Limb (tissue), 2 donors: Measurements from ENCODE around the gene PLGLB2.
"Not testable (repeated sequence)": the region's sequence is repeated elsewhere in the genome, so short reads cannot be mapped to it uniquely, and the experiment has no call there.

Experiments
- DNase-seq, 2 donors: peaks; one replicate each; pipeline ENCODE4 v3.0.0-alpha.2; 2016; ENCODE audit errors: extremely low spot score in 2 of 2

Gene PLGLB2

DNA sequence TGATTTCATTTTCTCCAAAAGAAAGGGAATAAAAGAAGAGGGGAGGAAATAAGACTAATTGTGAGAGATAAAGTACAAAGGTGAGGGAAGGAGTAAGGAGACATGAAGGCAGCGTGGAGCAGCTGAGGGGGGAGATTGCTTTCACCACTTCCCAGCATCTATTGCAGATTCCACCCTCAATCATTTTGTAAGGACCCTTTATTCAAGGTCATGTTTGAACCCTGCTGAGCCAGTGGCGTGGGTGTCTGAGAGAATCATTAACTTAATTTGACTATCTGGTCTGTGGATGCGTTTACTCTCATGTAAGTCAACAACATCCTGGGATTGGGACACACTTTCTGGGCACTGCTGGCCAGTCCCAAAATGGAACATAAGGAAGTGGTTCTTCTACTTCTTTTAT lies at the start of gene PLGLB2:
Gene PLGLB2, plus strand, starts transcription at position 297 of the 400 bp plus-strand sequence. Its CDS starts 67 bp downstream, at position 364.
- DNase-seq = not testable (repeated sequence)

DNA sequence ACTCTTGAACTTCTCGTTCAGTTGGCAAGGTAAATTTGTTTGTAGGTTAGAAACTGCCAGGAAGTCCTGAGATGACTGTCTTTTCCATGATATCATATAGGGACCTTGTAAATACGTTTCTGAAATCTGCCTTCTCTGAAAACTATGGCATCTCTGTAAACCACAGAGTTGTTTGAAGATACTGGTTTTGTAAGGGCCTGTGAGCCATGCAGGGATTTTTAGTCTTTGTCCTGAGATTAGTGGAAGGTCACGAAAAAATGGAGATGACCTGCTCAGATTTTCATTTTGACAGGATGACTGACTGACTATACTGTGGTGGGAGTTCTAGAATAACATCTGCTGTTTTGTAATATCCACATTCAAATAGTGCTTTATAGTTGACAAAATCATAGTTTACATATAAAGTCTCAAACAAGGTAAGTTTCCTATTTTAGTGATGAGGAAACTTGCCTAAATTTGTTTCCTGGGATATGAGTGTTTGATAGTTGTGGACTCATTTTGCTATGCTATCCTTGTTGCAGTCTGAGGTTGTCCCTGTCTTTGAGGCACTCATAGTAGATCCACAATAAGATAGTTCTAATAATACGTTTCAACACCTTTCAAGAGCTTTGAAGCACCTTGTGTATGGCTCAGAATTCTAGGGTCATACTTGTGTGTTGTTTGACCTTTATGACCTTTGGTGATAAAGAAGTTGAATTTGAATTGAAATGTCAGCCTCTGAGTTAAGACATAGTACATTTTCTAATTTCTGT lies 43.1 kb upstream of the PLGLB2 start:
- DNase-seq = not testable (repeated sequence)

DNA sequence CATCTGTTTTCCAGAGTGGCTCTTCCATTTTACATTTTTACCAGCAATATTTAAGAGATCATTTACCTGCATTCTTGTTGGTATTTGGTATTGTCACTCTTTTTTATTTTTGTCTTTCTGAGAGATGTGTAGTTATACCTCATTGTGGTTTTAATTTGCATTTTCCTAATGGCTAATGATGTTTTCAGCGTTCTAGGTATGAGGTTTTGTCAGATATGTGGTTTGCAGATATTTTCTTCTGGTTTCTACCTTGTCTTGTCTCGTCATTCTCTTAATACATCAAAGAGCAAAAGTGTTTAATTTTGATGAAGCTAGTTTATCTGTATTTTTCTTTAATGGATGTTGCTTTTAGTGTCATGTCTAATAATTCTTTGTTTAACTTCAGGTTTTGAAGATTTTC lies 39.5 kb upstream of the PLGLB2 start:
- DNase-seq = not testable (repeated sequence)

DNA sequence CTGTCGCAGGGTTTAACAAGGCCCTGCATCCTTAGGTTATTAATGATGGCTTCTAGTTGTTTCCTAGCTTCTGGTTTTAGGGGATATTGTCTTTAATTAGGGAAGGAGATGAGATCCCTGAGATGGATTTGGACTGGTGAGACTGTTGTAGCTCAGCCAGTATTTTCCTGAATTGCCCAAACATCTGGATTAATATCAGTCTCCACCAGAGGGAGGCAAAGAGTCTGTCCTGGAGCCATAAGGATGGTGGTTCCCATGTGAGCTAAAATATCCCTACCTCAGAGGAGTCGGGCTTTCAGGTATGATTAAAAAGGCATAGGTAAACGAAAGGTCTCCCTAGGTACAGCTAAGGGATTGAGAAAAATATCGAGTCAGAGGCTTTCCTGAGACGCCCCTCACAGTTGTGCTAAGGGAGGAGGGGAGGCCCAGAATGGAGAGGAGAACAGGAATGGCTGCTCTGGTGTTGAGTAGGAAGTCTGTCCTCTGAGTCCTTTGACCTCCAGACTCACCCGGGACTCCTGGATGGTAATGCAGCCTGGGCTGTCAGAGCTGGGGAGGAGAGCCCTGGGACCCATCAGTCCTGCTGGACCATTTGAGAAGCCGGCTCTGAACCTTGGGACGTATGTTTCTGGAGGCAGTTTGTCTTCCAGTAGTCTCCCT lies 19.8 kb upstream of the PLGLB2 start:
- not testable (repeated sequence) for DNase-seq

DNA sequence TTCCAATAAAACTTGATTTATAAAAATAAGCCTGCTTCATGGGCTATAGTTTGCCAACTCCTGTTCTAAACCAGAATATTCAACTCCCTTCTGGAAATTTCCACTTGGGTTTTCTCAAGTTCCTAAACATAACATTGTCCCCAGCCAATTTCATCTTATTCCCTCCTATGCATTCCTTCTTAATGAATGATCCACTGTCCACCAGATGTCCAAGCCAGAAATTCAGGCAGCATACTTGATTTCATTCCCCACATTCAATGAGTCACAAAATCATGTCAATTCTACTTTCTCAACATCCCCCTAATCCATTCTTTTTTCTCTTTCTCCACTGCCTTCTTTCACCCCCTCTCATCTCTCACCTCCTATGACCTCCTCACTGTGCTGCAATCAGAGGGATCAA lies 7.0 kb upstream of the PLGLB2 start:
- DNase-seq = not testable (repeated sequence)

DNA sequence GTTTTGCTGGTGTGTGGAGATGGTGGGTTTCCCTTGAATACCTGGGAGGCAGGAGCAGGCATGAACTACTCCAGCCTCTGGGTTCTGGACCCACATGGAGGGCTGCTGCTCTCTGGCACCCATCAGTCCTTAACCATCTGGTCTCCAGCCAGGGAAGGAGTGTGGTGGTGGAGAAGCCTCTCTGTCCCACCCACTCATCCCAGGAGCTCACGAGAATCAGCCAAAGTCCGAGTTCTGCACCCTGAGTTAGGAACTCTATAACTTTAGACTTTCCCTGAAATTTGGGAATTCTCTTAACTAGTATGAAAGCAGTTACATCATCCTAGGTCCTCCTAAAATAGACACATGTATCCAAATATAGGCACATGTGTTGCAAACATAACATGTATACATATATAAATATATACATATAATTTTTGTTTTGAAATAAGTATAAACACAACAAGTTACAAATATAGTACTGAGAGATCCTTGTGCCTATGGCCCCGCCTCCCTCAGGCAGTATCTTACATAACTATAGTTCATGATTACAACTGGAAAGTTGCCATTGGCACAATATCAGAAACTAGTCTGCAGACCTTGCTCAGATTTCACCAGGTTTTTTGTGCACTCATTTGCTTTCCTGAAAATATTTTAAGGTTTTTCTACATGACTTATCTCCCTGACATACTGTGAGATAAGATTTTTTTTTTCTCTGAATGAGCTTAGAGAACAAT lies 5.3 kb upstream of the PLGLB2 start:
- DNase-seq = not testable (repeated sequence)

DNA sequence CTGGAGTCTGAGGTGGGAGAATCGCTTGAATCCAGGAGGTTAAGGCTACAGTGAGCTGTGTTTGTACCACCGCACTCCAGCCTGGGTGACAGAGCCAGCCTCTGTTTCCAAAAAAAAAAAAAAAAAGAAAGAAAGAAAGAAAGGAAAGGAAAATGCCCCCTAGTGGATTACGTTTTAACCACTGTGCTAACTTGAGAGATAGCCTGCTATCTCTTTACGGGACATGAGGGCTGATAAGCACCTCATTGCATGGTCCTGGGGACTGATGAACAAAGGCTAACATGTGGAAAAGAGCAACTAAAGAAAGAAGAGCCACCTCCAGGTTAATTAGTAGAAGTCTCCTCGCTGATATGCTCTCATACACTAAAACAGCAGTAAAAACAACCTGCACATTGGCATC lies 4.2 kb upstream of the PLGLB2 start:
- not testable (repeated sequence) for DNase-seq

DNA sequence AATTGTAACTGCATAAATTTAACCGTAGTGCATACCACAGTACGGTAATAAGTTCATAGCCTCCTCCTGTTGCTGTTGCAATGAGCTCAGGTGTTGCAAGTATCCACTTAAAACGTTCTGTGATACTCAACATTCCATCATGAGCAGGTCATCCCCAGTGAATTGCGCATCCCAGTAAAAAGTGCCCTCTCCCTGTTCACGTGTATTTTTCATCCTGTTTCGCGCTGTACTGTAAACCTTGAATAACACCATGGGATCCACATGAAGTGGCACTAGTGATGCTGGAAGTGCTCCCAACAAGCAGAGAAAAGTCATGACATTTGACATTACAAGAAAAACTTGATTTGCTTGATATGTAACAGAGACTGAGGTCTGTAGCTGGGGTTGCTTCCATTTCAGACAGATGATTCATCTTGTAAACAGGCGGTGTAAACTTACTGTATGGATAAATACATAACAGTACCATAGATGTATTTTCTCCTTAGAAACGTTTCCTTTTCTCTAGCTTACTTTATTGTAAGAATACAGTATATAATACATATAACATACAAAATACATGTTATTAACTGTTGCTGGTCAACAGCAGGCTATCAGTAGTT lies 2.4 kb upstream of the PLGLB2 start:
- not testable (repeated sequence) for DNase-seq

DNA sequence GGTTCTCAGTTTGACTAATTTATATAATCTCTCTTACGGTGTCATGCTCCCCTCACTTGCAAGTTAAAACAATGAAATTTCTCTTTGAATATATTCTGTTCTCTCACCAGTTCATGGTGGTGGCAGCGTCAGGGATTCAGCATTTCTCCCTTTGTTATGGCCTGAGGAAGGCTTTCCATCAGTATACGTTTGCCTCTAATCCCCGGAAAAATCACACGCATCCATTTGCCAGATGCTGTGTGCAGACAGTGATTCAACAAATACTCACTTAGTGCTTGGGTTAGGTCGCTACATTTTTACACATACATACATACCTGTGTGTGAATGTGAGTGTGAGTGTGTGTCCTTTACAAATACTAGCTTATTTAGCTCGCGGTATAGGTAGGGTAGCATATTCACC lies 637 bp downstream of the PLGLB2 start:
- not testable (repeated sequence) for DNase-seq

DNA sequence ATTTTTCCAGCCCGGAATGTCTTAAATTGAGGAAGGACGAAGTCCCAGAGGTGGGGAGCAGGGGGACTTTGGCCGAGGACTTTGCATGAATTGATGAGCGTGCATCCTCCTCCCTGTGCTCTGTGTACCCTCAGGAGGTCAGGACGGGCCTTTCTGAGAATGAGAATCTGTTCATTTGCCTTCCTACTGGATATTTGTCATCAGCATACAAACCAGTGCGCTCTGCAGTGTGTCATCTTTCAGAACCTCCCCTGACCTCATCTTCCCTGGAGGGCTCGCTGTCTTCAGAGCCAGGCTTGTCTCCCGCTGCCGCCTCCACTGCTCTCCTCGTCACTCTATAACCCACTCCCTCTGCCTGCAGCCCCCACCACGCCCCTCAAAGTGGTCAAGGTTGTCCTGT lies 2.7 kb downstream of the PLGLB2 start:
- DNase-seq = not testable (repeated sequence)

DNA sequence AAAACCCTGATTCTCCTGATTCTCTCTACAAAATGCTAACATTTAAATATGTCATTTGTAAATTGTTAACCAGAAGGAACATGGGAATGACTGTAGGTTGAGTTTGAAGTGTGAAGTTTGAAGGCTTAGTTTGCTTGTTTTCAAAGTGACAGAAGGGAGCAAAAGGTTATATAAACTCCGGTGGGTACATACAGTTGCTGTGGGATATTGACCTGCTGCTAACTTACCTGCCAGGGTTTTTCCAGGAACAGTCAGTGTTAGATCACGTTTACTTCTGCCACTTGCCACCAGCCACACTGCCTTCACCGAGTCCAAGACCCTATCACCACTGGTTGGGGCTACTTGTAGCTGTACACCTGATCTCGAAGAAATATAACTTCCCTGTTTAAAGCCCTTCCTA lies 6.9 kb downstream of the PLGLB2 start:
- not testable (repeated sequence) for DNase-seq
